PC-3 (cell line): Measurements from ENCODE around the gene TTC6. TPM values are rescaled to one million over a fixed set of nuclear protein-coding genes. Genes with fewer than 3 reads are reported as not detected.

ENCODE experiments used
- ATAC-seq: fragments of 200-7000 bp; cut with Tn5 transposase; 2 replicates; pipeline ENCODE4 v1.9.1; 2020; ENCODE audit warnings: mild to moderate bottlenecking, moderate library complexity
- BruUV-seq: library from RNA; stranded (reverse); fragments of 400-500 nt; replicated peaks from 2 replicates; lab custom pipeline; 2021; lab: Mats Ljungman, UMichigan
- CTCF ChIA-PET: fragments of 300-600 bp; sonication (Branson Sonifier 250); formaldehyde crosslinking; loops from one replicate; lab custom pipeline; 2022; ENCODE audit warnings: antibody characterized with exemption; lab: Charles Lee
- POLR2A ChIA-PET: fragments of 300-600 bp; sonication (Branson Sonifier 250); formaldehyde crosslinking; loops from one replicate; lab custom pipeline; 2022; ENCODE audit warnings: antibody characterized with exemption; ENCODE audit not compliant: unreplicated experiment; lab: Charles Lee
- DNase-seq: peaks from one replicate; pipeline ENCODE4 v3.0.0-alpha.2; 2015
- H2AFZ ChIP-seq: fragments of 300-600 bp; sonication (generic); 2 replicates; pipeline ENCODE4 v1.6.0; 2016; ENCODE audit warnings: antibody characterized with exemption, low read length
- H3F3A ChIP-seq: fragments of 300-600 bp; sonication (generic); one replicate; pipeline ENCODE4 v1.6.0; 2017; ENCODE audit warnings: antibody characterized with exemption, low read length, control low read depth, mild to moderate bottlenecking; ENCODE audit not compliant: unreplicated experiment
- H3K27ac ChIP-seq: fragments of 300-600 bp; sonication (generic); 2 replicates; pipeline ENCODE4 v1.5.1; 2016; ENCODE audit warnings: mild to moderate bottlenecking, low read length
- H3K27me3 ChIP-seq: fragments of 300-600 bp; sonication (generic); 2 replicates; pipeline ENCODE4 v1.6.1; 2016; ENCODE audit warnings: low read length, mixed read lengths
- H3K36me3 ChIP-seq: fragments of 300-600 bp; sonication (generic); 2 replicates; pipeline ENCODE4 v1.6.1; 2016; ENCODE audit warnings: low read depth, mixed run types, low read length, mixed read lengths
- H3K4me1 ChIP-seq: fragments of 300-600 bp; sonication (generic); 2 replicates; pipeline ENCODE4 v1.5.1; 2016; ENCODE audit warnings: low read length; ENCODE audit not compliant: insufficient read depth
- H3K4me2 ChIP-seq: fragments of 300-600 bp; sonication (generic); 2 replicates; pipeline ENCODE4 v1.6.0; 2016; ENCODE audit warnings: low read length
- H3K4me3 ChIP-seq: fragments of 300-600 bp; sonication (generic); 2 replicates; pipeline ENCODE4 v1.5.1; 2016; ENCODE audit warnings: mild to moderate bottlenecking, low read length, mixed read lengths
- H3K79me2 ChIP-seq: fragments of 300-600 bp; sonication (generic); 2 replicates; pipeline ENCODE4 v1.6.1; 2017; ENCODE audit warnings: low read length, mixed read lengths
- H3K9ac ChIP-seq: fragments of 300-600 bp; sonication (generic); 2 replicates; pipeline ENCODE4 v1.6.0; 2016; ENCODE audit warnings: mild to moderate bottlenecking, low read length
- H3K9me2 ChIP-seq: fragments of 300-600 bp; sonication (generic); replicated peaks from 2 replicates; pipeline ENCODE4 v1.6.1; 2016; ENCODE audit warnings: mixed run types, low read length, mixed read lengths
- H3K9me3 ChIP-seq: fragments of 300-600 bp; sonication (generic); 2 replicates; pipeline ENCODE4 v1.6.1; 2016; ENCODE audit warnings: low read length, mixed read lengths
- H4K20me1 ChIP-seq: fragments of 300-600 bp; sonication (generic); 2 replicates; pipeline ENCODE4 v1.6.1; 2016; ENCODE audit warnings: low read length, mixed read lengths
- EZH2 ChIP-seq: fragments of 300-600 bp; sonication (generic); IDR thresholded peaks from one replicate; pipeline ENCODE4 v1.6.1; 2017; ENCODE audit warnings: antibody characterized with exemption, mild to moderate bottlenecking, low read length; ENCODE audit not compliant: unreplicated experiment
- EZH2phosphoT487 ChIP-seq: fragments of 300-600 bp; sonication (generic); IDR thresholded peaks from 2 replicates; pipeline ENCODE4 v1.6.1; 2018; ENCODE audit warnings: mild to moderate bottlenecking, antibody characterized with exemption, low read length, borderline replicate concordance
- intact Hi-C: fragments of 100-400 bp; cut with micrococcal nuclease; formaldehyde crosslinking; loops from 2 replicates; pipeline ENCODE4 v1.9.0; 2023
- total RNA-seq: library from RNA; depleted of rRNA; stranded (reverse); fragments of >200 nt; gene quantifications from 2 replicates; pipeline ENCODE4 v1.2.3, GENCODE V29; 2014
- TF ChIP-seq, protein P1 (sequence below): fragments of 300-600 bp; sonication (generic); conservative IDR thresholded peaks from 2 replicates; pipeline ENCODE4 v1.5.1; 2017; ENCODE audit warnings: antibody characterized with exemption, low read depth, mild to moderate bottlenecking, low read length

Gene TTC6
- total RNA-seq, 1 experiment from 2014 or later = 13.4 TPM

DNA sequence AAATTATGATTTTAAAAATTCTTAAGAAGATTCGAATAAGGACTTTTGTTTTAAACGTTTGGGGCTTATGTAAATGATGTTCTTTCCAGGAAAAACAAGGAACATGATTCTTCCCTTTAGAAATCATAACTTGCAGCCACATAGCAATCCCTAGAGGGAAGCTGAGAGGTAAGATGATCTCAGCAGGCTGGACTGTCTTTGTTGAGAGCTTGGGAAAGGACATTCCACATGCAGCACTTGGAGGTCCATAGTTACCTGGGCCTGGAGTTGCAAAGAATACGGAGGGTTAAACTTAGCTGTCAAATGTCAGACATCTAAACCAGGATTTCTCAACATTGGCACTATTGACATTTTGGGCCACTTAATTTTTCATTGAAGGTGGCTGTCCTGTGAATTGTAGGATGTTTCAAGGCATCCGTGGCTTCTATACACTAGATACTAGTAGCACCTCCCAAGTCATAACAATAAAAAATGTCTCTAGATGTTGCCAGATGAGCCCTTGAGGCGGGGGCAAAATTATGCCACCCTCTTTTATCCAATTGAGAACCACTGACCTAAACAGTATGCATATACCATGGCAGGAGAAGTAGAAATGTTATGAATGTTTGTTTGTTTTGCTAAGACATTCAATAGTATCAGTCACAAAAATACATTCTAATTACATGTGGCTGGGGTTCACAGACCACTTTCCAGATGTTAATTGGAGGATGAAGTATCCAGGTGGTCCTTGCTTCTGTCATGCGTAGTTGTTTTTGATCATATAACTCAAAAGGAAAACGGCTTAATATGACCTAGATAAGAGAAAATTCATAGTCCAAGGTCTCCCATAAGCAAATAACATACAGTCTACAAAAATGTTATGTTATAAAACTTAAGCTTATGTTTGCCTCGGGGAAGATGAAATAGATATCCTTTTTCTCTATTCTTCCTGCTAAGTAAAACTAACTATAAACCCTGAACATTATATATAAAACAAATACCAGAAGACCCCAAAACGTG, 30.5 kb downstream of the TTC6 start:
- ATAC-seq = no peak
- POLR2A ChIA-PET = interaction anchor here (0.5 kb wide), 1 partner anchor 20 kb away, joined by 3 read pairs; no protein-coding TSS in a partner anchor
- H3K9me2 ChIP-seq = no peaks in the 10 kb centered on the region

DNA sequence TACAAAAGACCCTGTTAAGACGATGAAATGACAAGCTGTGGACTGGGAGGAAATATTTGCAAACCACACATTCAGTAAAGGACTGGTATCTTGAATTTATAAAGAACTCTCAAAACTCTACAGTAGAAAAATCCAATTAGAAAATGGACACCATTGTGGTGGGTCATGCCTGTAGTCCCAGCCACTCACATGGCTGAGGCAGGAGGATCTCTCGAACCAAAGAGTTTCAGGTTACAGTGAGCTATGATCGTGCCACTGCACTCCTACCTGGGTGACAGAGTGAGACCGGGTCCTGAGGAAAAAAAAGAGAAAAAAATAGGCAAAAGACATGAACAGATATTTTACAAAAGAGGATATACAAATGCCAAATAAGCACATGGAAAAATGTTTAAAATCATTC, 41.9 kb downstream of the TTC6 start:
- H3K4me1 ChIP-seq = peaks cover 9% of the 10 kb centered on the region
- no peaks in the 10 kb centered on the region for H4K20me1 ChIP-seq
- no peaks in the 10 kb centered on the region for H3K79me2 ChIP-seq
- no peaks in the 10 kb centered on the region for H3K9me3 ChIP-seq
- ATAC-seq = no peak
- intact Hi-C loops = no loop called here
- TF ChIP-seq, protein P1, sequence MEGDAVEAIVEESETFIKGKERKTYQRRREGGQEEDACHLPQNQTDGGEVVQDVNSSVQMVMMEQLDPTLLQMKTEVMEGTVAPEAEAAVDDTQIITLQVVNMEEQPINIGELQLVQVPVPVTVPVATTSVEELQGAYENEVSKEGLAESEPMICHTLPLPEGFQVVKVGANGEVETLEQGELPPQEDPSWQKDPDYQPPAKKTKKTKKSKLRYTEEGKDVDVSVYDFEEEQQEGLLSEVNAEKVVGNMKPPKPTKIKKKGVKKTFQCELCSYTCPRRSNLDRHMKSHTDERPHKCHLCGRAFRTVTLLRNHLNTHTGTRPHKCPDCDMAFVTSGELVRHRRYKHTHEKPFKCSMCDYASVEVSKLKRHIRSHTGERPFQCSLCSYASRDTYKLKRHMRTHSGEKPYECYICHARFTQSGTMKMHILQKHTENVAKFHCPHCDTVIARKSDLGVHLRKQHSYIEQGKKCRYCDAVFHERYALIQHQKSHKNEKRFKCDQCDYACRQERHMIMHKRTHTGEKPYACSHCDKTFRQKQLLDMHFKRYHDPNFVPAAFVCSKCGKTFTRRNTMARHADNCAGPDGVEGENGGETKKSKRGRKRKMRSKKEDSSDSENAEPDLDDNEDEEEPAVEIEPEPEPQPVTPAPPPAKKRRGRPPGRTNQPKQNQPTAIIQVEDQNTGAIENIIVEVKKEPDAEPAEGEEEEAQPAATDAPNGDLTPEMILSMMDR = no peak
- TF ChIP-seq EZH2 = no peak
- no peak for TF ChIP-seq EZH2phosphoT487
- no peaks in the 10 kb centered on the region for H3K9me2 ChIP-seq
- ChIA-PET POLR2A (no interaction called here), CTCF (no interaction called here)
- H3F3A ChIP-seq = no peaks in the 10 kb centered on the region
- no peak for DNase-seq
- no peak overlapping the region for H3K4me3 ChIP-seq
- no peaks in the 10 kb centered on the region for H3K36me3 ChIP-seq
- no TSS peak for BruUV-seq
- H2AFZ ChIP-seq = no peak overlapping the region
- no peaks in the 10 kb centered on the region for H3K27me3 ChIP-seq
- H3K9ac ChIP-seq = no peak overlapping the region
- no peak overlapping the region for H3K4me2 ChIP-seq
- H3K27ac ChIP-seq = no peak overlapping the region

More for the DNA sequence above, 30.5 kb downstream of the TTC6 start:
- CTCF ChIA-PET = no interaction called here
- no peaks in the 10 kb centered on the region for H4K20me1 ChIP-seq
- H3K9ac ChIP-seq = no peak overlapping the region
- H3K4me2 ChIP-seq = no peak overlapping the region
- H3K4me1 ChIP-seq = peaks cover 25% of the 10 kb centered on the region
- H3K4me3 ChIP-seq = no peak overlapping the region
- H3K9me3 ChIP-seq = no peaks in the 10 kb centered on the region
- no peaks in the 10 kb centered on the region for H3K27me3 ChIP-seq
- no peaks in the 10 kb centered on the region for H3K79me2 ChIP-seq
- intact Hi-C loops = no loop called here
- H3K27ac ChIP-seq = no peak overlapping the region
- no peaks in the 10 kb centered on the region for H3K36me3 ChIP-seq
- BruUV-seq = no TSS peak
- peaks cover 3% of the 10 kb centered on the region for H3F3A ChIP-seq
- TF ChIP-seq EZH2phosphoT487 = no peak
- TF ChIP-seq EZH2 = no peak
- TF ChIP-seq, protein P1 = no peak
- no peak overlapping the region for H2AFZ ChIP-seq
- no peak for DNase-seq

- no peak for DNase-seq
- H3K4me3 ChIP-seq = no peak overlapping the region
- TF ChIP-seq EZH2 = no peak
- no peak for TF ChIP-seq EZH2phosphoT487
- TF ChIP-seq, protein P1 = no peak
- H2AFZ ChIP-seq = no peak overlapping the region
- H4K20me1 ChIP-seq = no peaks in the 10 kb centered on the region
- no TSS peak for BruUV-seq
- H3K79me2 ChIP-seq = no peaks in the 10 kb centered on the region
- H3K9me3 ChIP-seq = no peaks in the 10 kb centered on the region
- H3K4me1 ChIP-seq = peaks cover 9% of the 10 kb centered on the region
- intact Hi-C loops = no loop called here
- H3K27me3 ChIP-seq = no peaks in the 10 kb centered on the region
- POLR2A ChIA-PET = no interaction called here
- no peak overlapping the region for H3K4me2 ChIP-seq
- H3F3A ChIP-seq = no peaks in the 10 kb centered on the region
- no peak for ATAC-seq
- H3K9ac ChIP-seq = no peak overlapping the region
- CTCF ChIA-PET = no interaction called here
- H3K36me3 ChIP-seq = no peaks in the 10 kb centered on the region
- no peak overlapping the region for H3K27ac ChIP-seq
- H3K9me2 ChIP-seq = no peaks in the 10 kb centered on the region
These were observed 43.2 kb downstream of the TTC6 start for GRCh38 chr14:37638599-37638998.
